SK-N-SH treated with all-trans-retinoic acid at 6 μM for 48 hours (cell line): ENCODE results near the gene SFTPD.
"Not testable (repeated sequence)": the region's sequence is repeated elsewhere in the genome, so short reads cannot be mapped to it uniquely, and the experiment has no call there.

Source experiments
- ESRRG ChIP-seq: fragments of 250-450 bp; sonication (Bioruptor Pico); IDR thresholded peaks from 2 replicates; pipeline ENCODE4 v1.6.1; 2021; ENCODE audit warnings: mild to moderate bottlenecking
- GLIS3 ChIP-seq: fragments of 250-450 bp; sonication (Bioruptor Pico); IDR thresholded peaks from 2 replicates; pipeline ENCODE4 v1.5.0; 2020; ENCODE audit warnings: mild to moderate bottlenecking, moderate library complexity
- RARB ChIP-seq: fragments of 250-450 bp; sonication (Bioruptor Pico); IDR thresholded peaks from 2 replicates; pipeline ENCODE4 v1.8.0; 2021; ENCODE audit warnings: mild to moderate bottlenecking, moderate library complexity
- ZC3H10 ChIP-seq: fragments of 250-450 bp; sonication (Bioruptor Pico); IDR thresholded peaks from 2 replicates; pipeline ENCODE4 v1.5.1; 2021; ENCODE audit warnings: mild to moderate bottlenecking, moderate library complexity
- ZFP3 ChIP-seq: fragments of 250-450 bp; sonication (Bioruptor Pico); IDR thresholded peaks from 2 replicates; pipeline ENCODE4 v1.5.0; 2020; ENCODE audit warnings: mild to moderate bottlenecking, moderate library complexity
- ZFP30 ChIP-seq: fragments of 450-650 bp; formaldehyde crosslinking; IDR thresholded peaks from 2 replicates; pipeline ENCODE4 v1.5.0; 2022; ENCODE audit warnings: mild to moderate bottlenecking, moderate library complexity
- ZNF565 ChIP-seq: fragments of 450-650 bp; formaldehyde crosslinking; conservative IDR thresholded peaks from 2 replicates; pipeline ENCODE4 v1.5.0; 2020; ENCODE audit warnings: low read depth, mild to moderate bottlenecking, moderate library complexity

DNA sequence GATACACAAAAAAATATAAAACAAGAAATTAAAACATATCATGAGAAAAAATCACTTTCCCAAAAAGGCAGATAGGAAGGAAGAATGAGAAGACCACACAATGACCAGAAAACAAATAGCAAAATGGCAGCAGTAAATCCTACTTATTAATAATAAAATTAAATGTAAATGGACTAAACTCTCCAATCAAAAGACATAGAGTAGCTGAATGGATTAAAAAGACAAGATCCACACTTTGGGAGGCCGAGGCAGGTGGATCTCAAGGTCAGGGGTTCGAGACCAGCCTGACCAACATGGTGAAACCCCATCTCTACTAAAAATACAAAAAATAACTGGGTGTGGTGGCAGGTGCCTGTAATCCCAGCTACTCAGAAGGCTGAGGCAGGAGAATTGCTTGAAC, 39.3 kb upstream of the SFTPD start:
- not testable (repeated sequence) for TF ChIP-seq ZFP3 (CRISPR knock-in tag); ZNF565; GLIS3 (CRISPR knock-in tag); ZFP30; RARB; ZC3H10 (CRISPR knock-in tag); ESRRG (CRISPR knock-in tag)
